Measurements from ENCODE around the gene SS18L1.

SS18L1 gene

DNA sequence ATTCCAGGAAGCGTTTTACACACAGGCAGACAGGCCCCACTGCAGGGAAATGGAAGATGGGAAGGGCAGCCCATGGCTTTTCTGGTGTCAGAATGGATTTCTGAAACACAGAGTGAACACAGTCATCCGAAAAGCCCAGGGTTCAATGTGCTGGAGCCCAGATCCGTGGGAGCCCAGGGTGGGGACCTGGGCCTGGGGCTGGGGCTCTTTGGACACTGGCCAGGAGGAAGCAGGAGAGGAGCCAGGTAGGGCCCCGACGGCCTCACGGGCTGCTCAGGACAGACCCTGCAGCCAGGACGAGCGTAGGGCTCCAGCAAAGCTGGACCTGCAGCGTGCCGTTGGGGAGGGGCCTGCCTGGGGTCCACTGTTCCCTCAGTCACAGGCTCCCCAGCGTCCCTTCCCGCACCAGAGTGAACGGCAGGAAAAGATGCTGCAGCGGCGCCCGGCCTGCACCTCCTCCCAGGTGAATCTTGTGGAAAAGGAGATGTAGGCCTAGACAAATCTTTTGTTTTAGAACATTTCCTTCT, 45.6 kb upstream of the SS18L1 start:
- Histone ChIP-seq H3K4me3 (ENCODE audit: insufficient read depth, low read length, poor library complexity, severe bottlenecking) (no peak overlapping the region), H3K9me2 (replicated peaks; ENCODE audit: insufficient read depth, low read length) (no peaks in the 10 kb centered on the region), H3F3A (ENCODE audit: insufficient read depth) (no peaks in the 10 kb centered on the region), H3K27me3 (ENCODE audit: low read length) (no peaks in the 10 kb centered on the region), H3K79me2 (ENCODE audit: insufficient read depth, low read length) (no peaks in the 10 kb centered on the region), H3K27ac (ENCODE audit: low read depth, low read length) (no peak overlapping the region), H2AFZ (ENCODE audit: low read depth, low read length, severe bottlenecking) (no peak overlapping the region), H3K4me2 (ENCODE audit: low read depth, low read length, poor library complexity, severe bottlenecking) (no peak overlapping the region), H4K20me1 (ENCODE audit: low read depth, low read length) (no peaks in the 10 kb centered on the region), H3K9ac (ENCODE audit: low read length) (no peak overlapping the region), H3K36me3 (ENCODE audit: low read length) (no peaks in the 10 kb centered on the region), H3K9me3 (ENCODE audit: insufficient read depth, low read length) (no peaks in the 10 kb centered on the region)
- TF ChIP-seq EZH2phosphoT487 (conservative IDR thresholded peaks at IDR 0.05; ENCODE audit: low read length): no peak
- no peak for TF ChIP-seq CTCF (IDR thresholded peaks at IDR 0.05; ENCODE audit: insufficient read depth, low read length, poor library complexity, severe bottlenecking)

DNA sequence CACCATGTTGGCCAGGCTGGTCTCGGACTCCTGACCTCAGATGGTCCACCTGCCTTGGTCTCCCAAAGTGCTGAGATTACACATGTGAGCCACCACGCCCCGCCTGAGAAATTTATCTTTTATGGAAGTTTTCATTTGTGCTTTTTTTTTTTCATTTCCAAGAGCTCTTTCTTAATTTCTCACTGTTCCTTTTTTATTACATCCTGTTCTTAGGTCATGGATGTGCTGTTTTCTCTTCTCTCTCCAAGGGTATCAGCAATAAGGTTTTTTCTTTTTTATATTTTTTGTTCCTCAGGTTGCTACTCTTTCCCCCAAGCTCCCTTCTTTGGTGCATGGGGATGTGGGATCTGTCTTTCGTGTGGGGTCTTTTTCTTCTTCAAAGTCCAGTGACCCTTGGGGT, 42.5 kb upstream of the SS18L1 start:
- Histone ChIP-seq H3K9ac (ENCODE audit: low read length) (no peak overlapping the region), H3K27me3 (ENCODE audit: low read length) (no peaks in the 10 kb centered on the region), H3K36me3 (ENCODE audit: low read length) (no peaks in the 10 kb centered on the region), H3F3A (ENCODE audit: insufficient read depth) (no peaks in the 10 kb centered on the region), H3K9me2 (replicated peaks; ENCODE audit: insufficient read depth, low read length) (no peaks in the 10 kb centered on the region), H3K4me3 (ENCODE audit: insufficient read depth, low read length, poor library complexity, severe bottlenecking) (no peak overlapping the region), H2AFZ (ENCODE audit: low read depth, low read length, severe bottlenecking) (no peak overlapping the region), H3K4me2 (ENCODE audit: low read depth, low read length, poor library complexity, severe bottlenecking) (no peak overlapping the region), H3K79me2 (ENCODE audit: insufficient read depth, low read length) (no peaks in the 10 kb centered on the region), H3K9me3 (ENCODE audit: insufficient read depth, low read length) (no peaks in the 10 kb centered on the region), H3K27ac (ENCODE audit: low read depth, low read length) (no peak overlapping the region), H4K20me1 (ENCODE audit: low read depth, low read length) (no peaks in the 10 kb centered on the region)
- no peak for TF ChIP-seq CTCF (IDR thresholded peaks at IDR 0.05; ENCODE audit: insufficient read depth, low read length, poor library complexity, severe bottlenecking)
- no peak for TF ChIP-seq EZH2phosphoT487 (conservative IDR thresholded peaks at IDR 0.05; ENCODE audit: low read length)

DNA sequence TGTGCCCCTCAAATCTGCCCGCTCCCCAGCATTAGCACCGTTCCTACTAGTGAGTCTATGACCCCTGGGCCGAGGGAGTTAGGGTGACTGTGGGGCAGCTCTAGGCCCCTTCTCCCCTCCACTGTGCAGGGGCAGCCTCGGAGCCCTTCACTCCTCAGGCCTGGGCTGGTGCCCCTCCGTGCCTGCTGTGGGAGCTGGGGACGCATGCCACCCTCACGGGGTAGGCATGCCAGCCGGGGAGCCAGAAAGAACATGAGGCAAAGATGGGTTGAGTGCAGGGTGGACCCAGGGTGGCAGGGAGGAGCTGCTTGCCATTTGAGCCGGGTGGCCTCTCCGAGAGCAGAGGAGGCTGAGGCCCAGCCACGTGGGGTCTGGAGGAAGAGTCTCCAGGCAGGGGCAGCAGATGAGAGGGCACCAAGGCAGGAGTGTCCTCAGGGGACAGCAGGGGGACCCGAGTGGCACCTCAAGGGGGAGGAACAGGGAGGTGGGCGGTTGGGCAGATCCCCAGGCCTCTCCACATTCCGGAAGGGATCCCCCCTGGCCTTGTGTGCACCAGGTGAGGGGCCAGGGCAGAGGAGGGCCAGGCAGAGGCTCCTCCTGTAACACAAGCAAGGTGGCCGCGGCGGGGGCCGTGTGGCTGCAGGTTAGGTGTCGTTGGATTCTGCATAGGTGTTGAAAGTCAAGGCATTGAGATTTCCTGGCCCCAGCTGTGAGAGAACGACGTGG, 39.9 kb upstream of the SS18L1 start:
- TF ChIP-seq CTCF (IDR thresholded peaks at IDR 0.05; ENCODE audit: insufficient read depth, low read length, poor library complexity, severe bottlenecking): no peak
- H3K36me3 ChIP-seq (ENCODE audit: low read length): no peaks in the 10 kb centered on the region
- H3F3A ChIP-seq (ENCODE audit: insufficient read depth): no peaks in the 10 kb centered on the region
- no peaks in the 10 kb centered on the region for H3K79me2 ChIP-seq (ENCODE audit: insufficient read depth, low read length)
- H3K4me2 ChIP-seq (ENCODE audit: low read depth, low read length, poor library complexity, severe bottlenecking): no peak overlapping the region
- H3K9me3 ChIP-seq (ENCODE audit: insufficient read depth, low read length): peaks cover 16% of the 10 kb centered on the region; the same call in 1 of the 2 replicates
- H3K27ac ChIP-seq (ENCODE audit: low read depth, low read length): no peak overlapping the region
- no peaks in the 10 kb centered on the region for H4K20me1 ChIP-seq (ENCODE audit: low read depth, low read length)
- no peak overlapping the region for H2AFZ ChIP-seq (ENCODE audit: low read depth, low read length, severe bottlenecking)
- no peak overlapping the region for H3K9ac ChIP-seq (ENCODE audit: low read length)
- no peak overlapping the region for H3K4me3 ChIP-seq (ENCODE audit: insufficient read depth, low read length, poor library complexity, severe bottlenecking)
- H3K27me3 ChIP-seq (ENCODE audit: low read length): no peaks in the 10 kb centered on the region
- no peaks in the 10 kb centered on the region for H3K9me2 ChIP-seq (replicated peaks; ENCODE audit: insufficient read depth, low read length)

Measured in SU-DHL-6 (cell line).